ENCODE measurements around the gene CCDC138. TPM values are rescaled to one million over a fixed set of nuclear protein-coding genes. Genes with fewer than 3 reads are reported as not detected.

The CCDC138 gene
- total and polyA plus RNA-seq, 2 of the 13 experiments (the other 11 are each of a cell fraction or from before 2014, with no cell fraction given), result 5.6 to 32.5 TPM

GRCh38 chr2:108878276-108878675 lies 91.7 kb downstream of the CCDC138 start:
- Histone ChIP-seq H3K4me2 (ENCODE audit: low read depth, low read length) (no peak overlapping the region), H3K27ac (ENCODE audit: extremely low read length, insufficient read depth, low read length) (no peak overlapping the region), H3K79me2 (ENCODE audit: insufficient read depth, low read length) (no peaks in the 10 kb centered on the region), H3K36me3 (replicated peaks in 1 of 2; ENCODE audit: control insufficient read depth in 1 of 2, insufficient read depth in 2 of 2, low read length in 2 of 2) (0 out of 5 replicates have a peak, but pooled peaks cover 0 to 8% of the 10 kb centered on the region in 2 experiments), H3K4me1 (ENCODE audit: insufficient read depth, low read length) (no peaks in the 10 kb centered on the region), H2AFZ (ENCODE audit: low read length) (no peak overlapping the region), H3K9me3 (ENCODE audit: low read length) (peaks cover 8% of the 10 kb centered on the region; the same call in 1 of the 2 replicates), H3K4me3 (replicated peaks in 1 of 3; ENCODE audit: insufficient read depth in 1 of 3, low read depth in 2 of 3, low read length in 3 of 3) (no peak overlapping the region), H4K20me1 (ENCODE audit: insufficient read depth, low read length) (no peaks in the 10 kb centered on the region), H3K27me3 (ENCODE audit: control insufficient read depth in 1 of 2, insufficient read depth in 2 of 2, low read length in 2 of 2) (no peaks in the 10 kb centered on the region), H3K9ac (ENCODE audit: insufficient read depth, low read depth, low read length) (no peak overlapping the region)
- CTCF ChIA-PET (ENCODE audit: low intra/inter-chr PET ratio, low total read pairs), result no interaction called here
- ATAC-seq, result no peak
- no TSS peak for BruUV-seq (replicated peaks)
- DNase-seq (ENCODE audit: low spot score), result no peak
- TF ChIP-seq YEATS4 (CRISPR knock-in tag; IDR thresholded peaks at IDR 0.05; ENCODE audit: borderline replicate concordance) (0 out of 2 replicates have a peak, but pooled peaks have one; percentile 25), ZNF276 (CRISPR knock-in tag; IDR thresholded peaks at IDR 0.05; ENCODE audit: low read depth) (no peak)
- POLR2A ChIA-PET, result no interaction called here
- in situ Hi-C loops (cut with HindIII; ENCODE audit: extremely low pct_ligation_motif_present, low pct_unique_long_range_greater_than_20kb) (no loop called here), intact Hi-C loops (cut with micrococcal nuclease; ENCODE audit: unreplicated experiment) (no loop called here)
- no peak for FAIRE-seq
- WGBS (ENCODE audit: low lambda C conversion rate), result 48% methylated on average over 2 of the region's 2 CpGs

GRCh38 chr2:108884619-108885018 lies 98.0 kb downstream of the CCDC138 start:
- Histone ChIP-seq H3K36me3 (replicated peaks in 1 of 2; ENCODE audit: control insufficient read depth in 1 of 2, insufficient read depth in 2 of 2, low read length in 2 of 2) (no peaks in the 10 kb centered on the region), H3K9ac (ENCODE audit: insufficient read depth, low read depth, low read length) (no peak overlapping the region), H3K4me1 (ENCODE audit: insufficient read depth, low read length) (peaks cover 8% of the 10 kb centered on the region), H3K4me2 (ENCODE audit: low read depth, low read length) (no peak overlapping the region), H3K27me3 (ENCODE audit: control insufficient read depth in 1 of 2, insufficient read depth in 2 of 2, low read length in 2 of 2) (no peaks in the 10 kb centered on the region), H3K9me3 (ENCODE audit: low read length) (peaks cover 16% of the 10 kb centered on the region), H3K4me3 (replicated peaks in 1 of 3; ENCODE audit: insufficient read depth in 1 of 3, low read depth in 2 of 3, low read length in 3 of 3) (no peak overlapping the region), H3K79me2 (ENCODE audit: insufficient read depth, low read length) (no peaks in the 10 kb centered on the region), H2AFZ (ENCODE audit: low read length) (no peak overlapping the region), H3K27ac (ENCODE audit: extremely low read length, insufficient read depth, low read length) (no peak overlapping the region), H4K20me1 (ENCODE audit: insufficient read depth, low read length) (no peaks in the 10 kb centered on the region)
- POLR2A ChIA-PET, result no interaction called here
- no peak for TF ChIP-seq ATAD3A (CRISPR knock-in tag; IDR thresholded peaks at IDR 0.05)
- no peak for TF ChIP-seq SMARCE1 (IDR thresholded peaks at IDR 0.05; ENCODE audit: borderline replicate concordance)
- no peak for TF ChIP-seq MYC (CRISPR knock-in tag; IDR thresholded peaks at IDR 0.05; ENCODE audit: borderline replicate concordance)
- BruUV-seq (replicated peaks), result no TSS peak
- CTCF ChIA-PET (ENCODE audit: low intra/inter-chr PET ratio, low total read pairs), result no interaction called here
- intact Hi-C loops (cut with micrococcal nuclease; ENCODE audit: unreplicated experiment), result no loop called here
- no peak for FAIRE-seq
- no peak for DNase-seq (ENCODE audit: low spot score)
- 24% methylated on average over 6 of the region's 6 CpGs for WGBS (ENCODE audit: low lambda C conversion rate)
- peak; percentile 81 for ATAC-seq
- in situ Hi-C loops (cut with HindIII; ENCODE audit: extremely low pct_ligation_motif_present, low pct_unique_long_range_greater_than_20kb), result no loop called here

All from HepG2 (cell line).